Activated naive CD8-positive, alpha-beta T cell (primary cell): ENCODE data around the gene NLGN1.
"Not testable (repeated sequence)": the region's sequence is repeated elsewhere in the genome, so short reads cannot be mapped to it uniquely, and the experiment has no call there.

Experiments
- H3K27ac Mint-ChIP-seq: one replicate; pipeline ENCODE4 v1.8.0; 2021; ENCODE audit warnings: mixed read lengths
- H3K27me3 Mint-ChIP-seq: one replicate; pipeline ENCODE4 v1.8.0; 2021; ENCODE audit warnings: mixed read lengths
- H3K36me3 Mint-ChIP-seq: one replicate; pipeline ENCODE4 v1.8.0; 2021; ENCODE audit warnings: mixed read lengths
- H3K4me1 Mint-ChIP-seq: one replicate; pipeline ENCODE4 v1.8.0; 2021; ENCODE audit warnings: low read depth, mixed read lengths
- H3K4me3 Mint-ChIP-seq: one replicate; pipeline ENCODE4 v1.8.0; 2021; ENCODE audit warnings: mild to moderate bottlenecking, mixed read lengths
- H3K9me3 Mint-ChIP-seq: one replicate; pipeline ENCODE4 v1.8.0; 2021; ENCODE audit warnings: low read depth, mixed read lengths

Gene NLGN1

GRCh38 chr3:174216946-174217718 is 819.6 kb downstream of the NLGN1 start:
- H3K4me1 Mint-ChIP-seq = peaks cover 12% of the 10 kb centered on the region
- H3K4me3 Mint-ChIP-seq = no peak overlapping the region
- peaks cover 4% of the 10 kb centered on the region for H3K9me3 Mint-ChIP-seq
- no peak overlapping the region for H3K27ac Mint-ChIP-seq
- no peaks in the 10 kb centered on the region for H3K27me3 Mint-ChIP-seq
- H3K36me3 Mint-ChIP-seq = no peaks in the 10 kb centered on the region

GRCh38 chr3:174218016-174218415 is 820.5 kb downstream of the NLGN1 start:
- peaks cover 12% of the 10 kb centered on the region for H3K4me1 Mint-ChIP-seq

GRCh38 chr3:174219738-174220137 is 822.2 kb downstream of the NLGN1 start:
- H3K27me3 Mint-ChIP-seq = no peaks in the 10 kb centered on the region
- H3K4me1 Mint-ChIP-seq = peaks cover 12% of the 10 kb centered on the region
- no peak overlapping the region for H3K27ac Mint-ChIP-seq
- no peak overlapping the region for H3K4me3 Mint-ChIP-seq
- H3K9me3 Mint-ChIP-seq = peaks cover 4% of the 10 kb centered on the region
- no peaks in the 10 kb centered on the region for H3K36me3 Mint-ChIP-seq

More at GRCh38 chr3:174218016-174218415, 820.5 kb downstream of the NLGN1 start:
- no peaks in the 10 kb centered on the region for H3K27me3 Mint-ChIP-seq
- H3K36me3 Mint-ChIP-seq = no peaks in the 10 kb centered on the region
- H3K4me3 Mint-ChIP-seq = no peak overlapping the region
- peaks cover 4% of the 10 kb centered on the region for H3K9me3 Mint-ChIP-seq
- H3K27ac Mint-ChIP-seq = no peak overlapping the region

- peaks cover 12% of the 10 kb centered on the region for H3K4me1 Mint-ChIP-seq
- H3K27me3 Mint-ChIP-seq = no peaks in the 10 kb centered on the region
- H3K4me3 Mint-ChIP-seq = no peak overlapping the region
- H3K27ac Mint-ChIP-seq = no peak overlapping the region
- no peaks in the 10 kb centered on the region for H3K36me3 Mint-ChIP-seq
- H3K9me3 Mint-ChIP-seq = peaks cover 4% of the 10 kb centered on the region
Measured at GRCh38 chr3:174220775-174221554, 823.4 kb downstream of the NLGN1 start.

GRCh38 chr3:174223042-174223441 is 825.5 kb downstream of the NLGN1 start:
- Mint-ChIP-seq H3K27ac (no peak overlapping the region), H3K4me1 (no peaks in the 10 kb centered on the region), H3K27me3 (no peaks in the 10 kb centered on the region), H3K9me3 (peaks cover 4% of the 10 kb centered on the region), H3K36me3 (no peaks in the 10 kb centered on the region), H3K4me3 (no peak overlapping the region)

- no peak overlapping the region for H3K27ac Mint-ChIP-seq
- H3K27me3 Mint-ChIP-seq = no peaks in the 10 kb centered on the region
- peaks cover 4% of the 10 kb centered on the region for H3K9me3 Mint-ChIP-seq
- H3K4me1 Mint-ChIP-seq = no peaks in the 10 kb centered on the region
- no peaks in the 10 kb centered on the region for H3K36me3 Mint-ChIP-seq
- H3K4me3 Mint-ChIP-seq = no peak overlapping the region
Measured at GRCh38 chr3:174223626-174224025, 826.1 kb downstream of the NLGN1 start.

- Mint-ChIP-seq H3K9me3 (no peaks in the 10 kb centered on the region), H3K36me3 (no peaks in the 10 kb centered on the region), H3K4me1 (no peaks in the 10 kb centered on the region), H3K27ac (no peak overlapping the region), H3K4me3 (no peak overlapping the region), H3K27me3 (no peaks in the 10 kb centered on the region)
Measured at GRCh38 chr3:174229916-174230315, 832.4 kb downstream of the NLGN1 start.

GRCh38 chr3:174232028-174232657 is 834.6 kb downstream of the NLGN1 start:
- H3K27ac Mint-ChIP-seq, H3K9me3 Mint-ChIP-seq, H3K4me3 Mint-ChIP-seq, H3K27me3 Mint-ChIP-seq, H3K4me1 Mint-ChIP-seq, H3K36me3 Mint-ChIP-seq: not testable (repeated sequence)

GRCh38 chr3:174232658-174233429 is 835.3 kb downstream of the NLGN1 start:
- no peaks in the 10 kb centered on the region for H3K36me3 Mint-ChIP-seq
- H3K9me3 Mint-ChIP-seq = no peaks in the 10 kb centered on the region

GRCh38 chr3:174233511-174233910 is 836.0 kb downstream of the NLGN1 start:
- H3K27ac Mint-ChIP-seq = no peak overlapping the region
- H3K4me1 Mint-ChIP-seq = no peaks in the 10 kb centered on the region
- no peak overlapping the region for H3K4me3 Mint-ChIP-seq
- H3K9me3 Mint-ChIP-seq = no peaks in the 10 kb centered on the region
- H3K36me3 Mint-ChIP-seq = no peaks in the 10 kb centered on the region
- no peaks in the 10 kb centered on the region for H3K27me3 Mint-ChIP-seq

More at GRCh38 chr3:174232658-174233429, 835.3 kb downstream of the NLGN1 start:
- Mint-ChIP-seq H3K4me1 (no peaks in the 10 kb centered on the region), H3K27me3 (no peaks in the 10 kb centered on the region), H3K4me3 (no peak overlapping the region), H3K27ac (no peak overlapping the region)

- Mint-ChIP-seq H3K4me3 (no peak overlapping the region), H3K27me3 (no peaks in the 10 kb centered on the region), H3K4me1 (no peaks in the 10 kb centered on the region), H3K9me3 (no peaks in the 10 kb centered on the region), H3K27ac (no peak overlapping the region), H3K36me3 (no peaks in the 10 kb centered on the region)
Measured at GRCh38 chr3:174242311-174243041, 844.9 kb downstream of the NLGN1 start.

GRCh38 chr3:174243171-174243570 is 845.6 kb downstream of the NLGN1 start:
- H3K36me3 Mint-ChIP-seq = no peaks in the 10 kb centered on the region
- no peak overlapping the region for H3K4me3 Mint-ChIP-seq
- H3K27ac Mint-ChIP-seq = no peak overlapping the region
- no peaks in the 10 kb centered on the region for H3K4me1 Mint-ChIP-seq
- no peaks in the 10 kb centered on the region for H3K27me3 Mint-ChIP-seq
- H3K9me3 Mint-ChIP-seq = no peaks in the 10 kb centered on the region

GRCh38 chr3:174247687-174248152 is 850.2 kb downstream of the NLGN1 start:
- H3K4me1 Mint-ChIP-seq = no peaks in the 10 kb centered on the region
- H3K27ac Mint-ChIP-seq = no peak overlapping the region
- no peak overlapping the region for H3K4me3 Mint-ChIP-seq
- no peaks in the 10 kb centered on the region for H3K9me3 Mint-ChIP-seq
- no peaks in the 10 kb centered on the region for H3K36me3 Mint-ChIP-seq
- H3K27me3 Mint-ChIP-seq = no peaks in the 10 kb centered on the region

GRCh38 chr3:174251681-174252080 is 854.1 kb downstream of the NLGN1 start:
- no peaks in the 10 kb centered on the region for H3K9me3 Mint-ChIP-seq
- no peaks in the 10 kb centered on the region for H3K4me1 Mint-ChIP-seq

More at GRCh38 chr3:174251681-174252080, 854.1 kb downstream of the NLGN1 start:
- Mint-ChIP-seq H3K27ac (no peak overlapping the region), H3K36me3 (no peaks in the 10 kb centered on the region), H3K27me3 (no peaks in the 10 kb centered on the region), H3K4me3 (no peak overlapping the region)
